GM12891 (cell line): ENCODE results near the gene HTRA3.

ENCODE experiments used
- PAX5 ChIP-seq: IDR thresholded peaks from 2 replicates; pipeline ENCODE4 v1.6.1; 2011; ENCODE audit warnings: low read length, moderate library complexity, mild to moderate bottlenecking; ENCODE audit not compliant: insufficient read depth, severe bottlenecking
- POLR2A ChIP-seq: IDR thresholded peaks from 2 replicates; pipeline ENCODE4 v1.6.1; 2011; ENCODE audit warnings: low read depth, low read length, control low read depth
- POLR2AphosphoS5 ChIP-seq: IDR thresholded peaks from 2 replicates; pipeline ENCODE4 v1.6.1; 2011; ENCODE audit warnings: low read depth, low read length, control low read depth
- POU2F2 ChIP-seq: IDR thresholded peaks from 2 replicates; pipeline ENCODE4 v1.6.1; 2011; ENCODE audit warnings: low read depth, mild to moderate bottlenecking, control low read depth, low read length, moderate library complexity
- SPI1 ChIP-seq: IDR thresholded peaks from 2 replicates; pipeline ENCODE4 v1.6.1; 2011; ENCODE audit warnings: low read depth, low read length, control low read depth
- TAF1 ChIP-seq: IDR thresholded peaks from 2 replicates; pipeline ENCODE4 v1.6.1; 2011; ENCODE audit warnings: low read depth, low read length, control low read depth

DNA sequence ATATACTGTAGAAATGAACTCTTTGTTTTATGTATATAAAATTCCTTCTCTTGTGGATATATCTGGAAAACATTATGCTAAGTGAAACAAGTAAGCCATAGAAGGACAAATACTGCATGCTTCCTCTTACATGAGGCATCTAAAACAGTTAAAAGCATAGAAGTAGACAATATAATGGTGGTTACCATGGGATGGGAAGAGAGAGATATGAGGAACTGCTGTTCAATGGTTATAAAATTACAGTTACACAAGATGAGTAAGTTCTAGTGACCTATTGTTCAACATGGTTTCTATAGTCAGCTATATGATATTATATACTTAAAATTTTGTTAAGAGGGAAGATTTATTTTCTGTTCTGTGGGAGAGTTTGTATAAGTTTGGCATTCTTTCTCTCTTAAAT is 43.4 kb downstream of the HTRA3 start:
- TF ChIP-seq POLR2A = no peak
- no peak for TF ChIP-seq PAX5
- TF ChIP-seq TAF1 = no peak
- TF ChIP-seq POLR2AphosphoS5 = no peak
- no peak for TF ChIP-seq POU2F2
- TF ChIP-seq SPI1 = no peak
